HG03520 (cell line): ENCODE measurements around the gene RNF13.
"Not testable (repeated sequence)": the region's sequence is repeated elsewhere in the genome, so short reads cannot be mapped to it uniquely, and the experiment has no call there.

Experiments
- ATAC-seq: cut with Tn5 transposase; IDR thresholded peaks from one replicate; pipeline ENCODE4 v1.9.1; 2021; ENCODE audit warnings: mild to moderate bottlenecking, moderate library complexity; ENCODE audit not compliant: unreplicated experiment

Gene RNF13

GRCh38 chr3:149983053-149983452 lies 170.0 kb downstream of the RNF13 start:
- not testable (repeated sequence) for ATAC-seq

- no peak for ATAC-seq
Observed at GRCh38 chr3:149983628-149984027, 170.6 kb downstream of the RNF13 start.

- no peak for ATAC-seq
Observed at GRCh38 chr3:149989307-149989706, 176.3 kb downstream of the RNF13 start.

- no peak for ATAC-seq
Observed at GRCh38 chr3:149990423-149990948, 177.5 kb downstream of the RNF13 start.

- ATAC-seq: no peak
Observed at GRCh38 chr3:149992416-149993058, 179.5 kb downstream of the RNF13 start.

- ATAC-seq: no peak
Observed at GRCh38 chr3:149998946-149999345, 185.9 kb downstream of the RNF13 start.

GRCh38 chr3:149999421-149999820 lies 186.4 kb downstream of the RNF13 start:
- ATAC-seq: no peak

GRCh38 chr3:150000641-150001040 lies 187.6 kb downstream of the RNF13 start:
- no peak for ATAC-seq

- no peak for ATAC-seq
Observed at GRCh38 chr3:150005243-150006112, 192.5 kb downstream of the RNF13 start.

GRCh38 chr3:150006794-150007193 lies 193.8 kb downstream of the RNF13 start:
- no peak for ATAC-seq
